HG02588 (cell line): Measurements from ENCODE around the gene PLA2G2F.

Source experiments
- ATAC-seq: cut with Tn5 transposase; IDR thresholded peaks from one replicate; pipeline ENCODE4 v1.9.1; 2021; ENCODE audit warnings: mild to moderate bottlenecking, moderate library complexity; ENCODE audit not compliant: unreplicated experiment

Gene PLA2G2F

GRCh38 chr1:20138961-20139550 lies at the start of gene PLA2G2F:
Gene PLA2G2F (plus strand): TSS chr1:20139323. CDS start chr1:20139428, 105 bp downstream.
- no peak for ATAC-seq

GRCh38 chr1:20089328-20090077 lies 49.6 kb upstream of the PLA2G2F start:
- ATAC-seq: no peak

- ATAC-seq: no peak
Measured at GRCh38 chr1:20090119-20090518, 49.0 kb upstream of the PLA2G2F start.

- no peak for ATAC-seq
Measured at GRCh38 chr1:20090641-20091040, 48.5 kb upstream of the PLA2G2F start.

- no peak for ATAC-seq
Measured at GRCh38 chr1:20093303-20093702, 45.8 kb upstream of the PLA2G2F start.

GRCh38 chr1:20093940-20094391 lies 45.2 kb upstream of the PLA2G2F start:
- no peak for ATAC-seq

GRCh38 chr1:20095564-20096434 lies 43.3 kb upstream of the PLA2G2F start:
- ATAC-seq: no peak

GRCh38 chr1:20096840-20097447 lies 42.2 kb upstream of the PLA2G2F start:
- no peak for ATAC-seq

- ATAC-seq: no peak
Measured at GRCh38 chr1:20099533-20099932, 39.6 kb upstream of the PLA2G2F start.

- ATAC-seq: no peak
Measured at GRCh38 chr1:20100632-20101355, 38.3 kb upstream of the PLA2G2F start.

GRCh38 chr1:20102875-20103274 lies 36.2 kb upstream of the PLA2G2F start:
- ATAC-seq: no peak

GRCh38 chr1:20105856-20106255 lies 33.3 kb upstream of the PLA2G2F start:
- ATAC-seq: no peak

- no peak for ATAC-seq
Measured at GRCh38 chr1:20107351-20107750, 31.8 kb upstream of the PLA2G2F start.

- no peak for ATAC-seq
Measured at GRCh38 chr1:20107796-20108195, 31.3 kb upstream of the PLA2G2F start.

GRCh38 chr1:20108366-20109123 lies 30.6 kb upstream of the PLA2G2F start:
- ATAC-seq: no peak

- no peak for ATAC-seq
Measured at GRCh38 chr1:20109223-20109856, 29.8 kb upstream of the PLA2G2F start.

- no peak for ATAC-seq
Measured at GRCh38 chr1:20110679-20111078, 28.4 kb upstream of the PLA2G2F start.

- ATAC-seq: no peak
Measured at GRCh38 chr1:20111452-20111851, 27.7 kb upstream of the PLA2G2F start.

GRCh38 chr1:20112279-20113000 lies 26.7 kb upstream of the PLA2G2F start:
- no peak for ATAC-seq
